Kidney tubule cell (primary cell): Measurements from ENCODE around the gene OR4D11.
"Not testable (repeated sequence)": the region's sequence is repeated elsewhere in the genome, so short reads cannot be mapped to it uniquely, and the experiment has no call there.

ENCODE experiments used
- DNase-seq: peaks from one replicate; pipeline ENCODE4 v3.0.0-alpha.2; 2018; ENCODE audit warnings: low spot score

OR4D11 gene

DNA sequence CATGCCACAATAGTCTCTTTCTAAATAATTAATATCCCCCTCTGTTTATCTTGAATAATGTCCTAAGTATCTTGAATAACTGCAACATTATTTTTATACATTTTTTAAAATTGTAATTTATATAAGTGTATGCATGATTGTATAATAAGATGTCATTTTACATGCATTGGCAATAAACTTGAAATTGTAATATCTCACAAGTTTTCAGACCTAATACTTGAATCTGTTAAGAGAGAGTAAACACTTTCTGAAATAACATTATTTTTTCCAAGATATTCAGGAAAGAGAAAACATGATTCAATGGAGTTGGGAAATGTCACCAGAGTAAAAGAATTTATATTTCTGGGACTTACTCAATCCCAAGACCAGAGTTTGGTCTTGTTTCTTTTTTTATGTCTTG lies at the start of gene OR4D11:
Gene OR4D11, plus strand, starts transcription at position 301 of the 400 bp plus-strand sequence. Its CDS starts 0 bp downstream, at position 301.
- DNase-seq: no peak

DNA sequence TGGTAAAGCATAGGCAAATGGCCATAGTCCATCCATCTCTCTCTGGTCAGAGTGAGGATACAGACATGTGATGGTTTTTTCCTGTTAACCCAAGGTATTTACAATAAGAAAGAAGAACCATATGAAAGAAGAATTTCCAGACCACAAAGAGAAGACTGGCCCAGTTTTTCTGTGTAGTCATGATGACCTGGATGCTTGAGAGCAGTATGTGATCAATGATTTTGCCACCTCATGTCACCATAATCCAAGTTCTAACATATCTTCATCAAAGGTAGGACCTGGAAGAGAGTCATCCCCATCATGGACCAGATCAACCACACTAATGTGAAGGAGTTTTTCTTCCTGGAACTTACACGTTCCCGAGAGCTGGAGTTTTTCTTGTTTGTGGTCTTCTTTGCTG lies 46.7 kb upstream of the OR4D11 start, which contains the start of gene OR4D6:
Gene OR4D6, plus strand, starts transcription at position 301 of the 400 bp plus-strand sequence. Its CDS starts 0 bp downstream, at position 301.
- DNase-seq: no peak

DNA sequence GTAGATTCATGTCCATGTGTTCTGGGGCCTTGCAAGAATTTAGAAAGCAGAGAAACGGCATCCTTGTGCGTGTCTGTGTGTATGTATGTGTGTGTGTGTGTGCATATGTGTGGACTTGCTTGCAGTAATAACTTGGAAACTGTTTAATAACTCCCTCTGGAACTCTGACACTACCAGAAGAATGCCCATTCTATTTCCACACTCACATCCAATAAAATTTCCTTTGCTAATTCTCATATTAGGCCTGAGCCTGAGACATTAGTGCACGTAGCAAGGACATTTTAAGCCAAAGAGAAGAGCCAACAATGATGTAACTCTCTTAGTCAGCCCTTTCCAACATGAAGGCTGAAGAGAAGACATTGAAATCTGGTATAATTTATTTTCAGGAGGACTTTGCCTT lies 43.5 kb upstream of the OR4D11 start:
- no peak for DNase-seq

DNA sequence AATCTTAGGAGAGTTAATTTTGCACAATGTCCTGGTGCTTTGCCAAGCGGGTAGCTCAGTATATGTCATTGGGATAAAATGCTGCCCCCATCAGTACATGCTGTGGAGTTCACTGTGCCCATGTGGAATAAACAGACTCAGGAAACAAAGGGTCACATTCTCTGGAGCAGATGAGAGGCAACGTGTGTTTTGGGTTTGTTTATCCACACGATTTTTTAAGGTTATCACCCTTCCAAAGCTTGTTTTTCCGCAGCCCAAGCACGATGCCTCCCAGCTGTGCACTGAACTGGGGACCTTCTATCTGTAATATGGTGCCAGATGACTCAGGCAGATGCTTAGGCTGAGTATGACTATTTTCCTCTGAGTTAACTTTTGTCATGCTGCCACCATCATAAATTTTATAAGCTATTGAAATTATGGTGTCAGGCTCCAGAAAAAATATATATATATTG lies 40.2 kb upstream of the OR4D11 start:
- no peak for DNase-seq

DNA sequence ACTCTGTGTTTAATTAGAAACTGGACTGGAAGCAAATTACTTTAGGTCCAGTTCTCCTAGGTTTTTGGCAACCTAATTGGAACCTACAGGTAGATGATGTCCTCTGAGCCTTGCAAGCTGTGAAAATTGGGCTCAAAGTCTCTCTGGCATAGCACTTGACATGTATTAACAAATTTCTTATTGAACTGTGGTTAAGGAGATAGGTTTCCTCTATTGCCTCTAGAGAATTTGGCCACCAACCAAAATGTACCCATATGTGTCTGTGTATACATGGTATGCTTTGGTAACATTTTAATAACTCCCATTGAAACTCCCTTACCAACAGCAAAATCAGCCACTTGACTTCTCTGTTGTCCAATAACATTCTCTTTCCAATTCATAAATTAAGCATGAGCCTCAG lies 30.4 kb upstream of the OR4D11 start, which contains the start of gene OR4D10:
Gene OR4D10, plus strand, starts transcription at position 301 of the 400 bp plus-strand sequence. CDS start 4,115 bp downstream, outside the sequence.
- no peak for DNase-seq

DNA sequence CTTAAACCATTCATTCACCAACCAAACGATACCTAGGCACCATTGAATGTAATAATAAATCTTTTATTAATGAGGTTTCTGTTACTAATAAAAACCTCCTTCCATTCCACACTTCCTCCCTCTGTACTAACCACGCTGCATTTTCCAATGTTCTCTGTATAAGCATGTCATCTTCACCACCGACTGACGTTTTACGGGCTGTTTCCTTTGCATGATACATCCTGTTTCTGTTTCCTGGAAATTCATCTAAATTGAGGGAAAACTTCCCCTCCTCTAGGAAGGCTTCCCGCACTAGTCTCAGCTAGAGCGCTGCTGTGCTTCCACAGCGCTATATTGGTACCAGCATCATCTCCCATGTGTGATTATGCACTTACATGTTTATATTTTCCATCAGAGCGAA lies 28.2 kb upstream of the OR4D11 start:
- no peak for DNase-seq

DNA sequence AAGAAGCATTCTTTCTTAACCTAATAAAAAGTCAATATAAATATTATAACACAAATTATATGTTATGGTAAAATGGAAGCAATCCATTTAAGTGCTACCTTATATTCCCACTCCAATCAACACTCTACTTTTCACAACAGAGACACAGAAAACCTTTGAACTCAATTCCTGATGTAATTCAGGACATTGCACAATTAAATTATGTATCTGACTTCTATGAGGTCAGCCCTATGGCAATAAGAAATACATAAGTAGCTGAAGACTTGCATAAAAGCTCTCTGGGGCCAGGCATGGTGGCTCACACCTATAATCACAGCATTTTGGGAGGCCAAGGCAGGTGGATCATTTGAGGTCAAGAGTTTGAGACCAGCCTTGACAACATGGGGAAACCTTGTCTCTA lies 23.5 kb upstream of the OR4D11 start:
- no peak for DNase-seq

DNA sequence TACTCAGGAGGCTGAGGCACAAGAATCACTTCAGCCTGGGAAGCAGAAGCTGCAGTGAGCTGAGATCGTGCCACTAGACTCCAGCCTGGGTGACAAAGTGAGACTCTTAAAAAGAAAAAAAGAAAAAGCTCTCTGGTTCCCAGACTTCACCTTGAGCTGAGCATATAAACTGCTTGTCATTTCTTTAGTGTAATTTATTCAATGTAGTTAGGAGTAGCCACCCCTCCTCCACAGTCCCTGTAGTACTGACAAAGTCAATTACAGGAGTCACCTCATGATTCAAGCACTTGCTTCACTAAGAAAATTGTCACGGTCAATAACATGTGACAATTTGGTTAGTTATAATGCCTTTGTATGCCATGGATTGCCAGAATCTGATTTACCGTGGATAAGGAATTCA lies 23.0 kb upstream of the OR4D11 start:
- no peak for DNase-seq

DNA sequence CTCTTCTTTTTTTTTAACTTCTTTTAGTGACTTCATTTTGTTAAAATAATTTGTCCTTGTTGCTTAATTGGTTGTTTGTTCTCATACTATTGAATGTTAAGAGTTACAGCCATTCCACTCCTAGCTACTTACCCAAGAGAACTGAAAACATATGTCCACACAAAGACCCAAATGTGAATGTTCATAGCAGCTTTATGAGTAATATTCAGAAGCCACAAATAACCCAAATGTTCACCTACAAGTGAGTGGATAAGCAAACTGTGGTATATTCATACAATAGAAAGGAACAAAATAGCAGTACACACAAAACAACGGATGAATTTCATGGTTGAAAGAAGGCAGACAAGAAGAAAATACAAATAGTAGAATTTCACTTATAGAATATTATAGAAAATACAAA lies 1.4 kb upstream of the OR4D11 start:
- no peak for DNase-seq

DNA sequence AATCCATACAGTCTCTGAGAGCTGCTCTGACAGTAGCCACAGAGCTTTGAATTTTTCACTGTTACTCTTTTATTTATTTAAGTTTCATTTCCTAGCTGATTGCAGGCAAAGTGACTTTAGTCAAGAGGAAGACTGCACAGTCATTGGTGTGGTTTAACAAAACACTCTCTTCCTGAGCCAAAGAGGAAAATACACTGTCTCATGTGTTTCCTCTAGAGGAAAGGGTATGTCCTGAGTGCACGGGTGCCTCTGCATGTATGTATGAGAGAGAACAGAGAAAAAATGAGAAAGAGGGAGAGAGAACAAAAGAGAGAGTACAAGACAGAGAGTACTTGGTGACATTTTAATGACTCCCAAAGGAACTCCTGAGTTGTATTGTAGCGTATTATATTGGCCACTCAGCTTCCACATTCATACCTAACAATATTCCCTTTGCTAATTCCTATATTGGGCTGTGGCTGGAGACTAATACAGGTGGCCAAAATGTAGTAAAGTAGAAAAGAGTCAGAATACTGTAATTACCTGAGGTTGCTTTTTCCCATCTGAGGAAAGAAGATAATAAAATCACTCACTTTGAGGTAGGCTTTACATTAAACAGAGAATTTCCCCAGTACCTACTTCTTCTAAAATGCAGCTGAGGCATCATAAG lies 7.7 kb downstream of the OR4D11 start, which contains the start of gene OR4D9:
Gene OR4D9, plus strand, starts transcription at position 599 of the 649 bp plus-strand sequence. CDS start 3,374 bp downstream, outside the sequence.
- DNase-seq: no peak

DNA sequence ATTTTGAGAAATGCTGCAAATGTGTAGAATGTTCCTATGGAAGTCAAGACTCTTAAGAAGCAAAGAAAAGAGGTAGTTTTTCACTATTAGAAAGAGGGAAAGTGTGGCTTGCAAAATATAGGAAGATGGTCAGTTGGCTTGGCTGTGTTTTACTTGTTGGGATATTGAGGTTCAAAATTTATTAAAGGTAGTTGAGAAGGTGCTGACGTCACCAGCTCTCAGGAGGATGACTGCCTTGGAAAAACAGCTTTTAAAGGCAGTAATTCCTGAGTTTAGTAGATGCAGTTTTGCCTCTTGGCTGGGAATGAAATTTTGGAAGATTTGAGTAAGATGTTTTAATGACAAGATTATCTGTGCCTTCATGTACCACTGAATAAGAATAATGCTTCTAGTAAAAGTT lies 8.3 kb downstream of the OR4D11 start:
- no peak for DNase-seq

DNA sequence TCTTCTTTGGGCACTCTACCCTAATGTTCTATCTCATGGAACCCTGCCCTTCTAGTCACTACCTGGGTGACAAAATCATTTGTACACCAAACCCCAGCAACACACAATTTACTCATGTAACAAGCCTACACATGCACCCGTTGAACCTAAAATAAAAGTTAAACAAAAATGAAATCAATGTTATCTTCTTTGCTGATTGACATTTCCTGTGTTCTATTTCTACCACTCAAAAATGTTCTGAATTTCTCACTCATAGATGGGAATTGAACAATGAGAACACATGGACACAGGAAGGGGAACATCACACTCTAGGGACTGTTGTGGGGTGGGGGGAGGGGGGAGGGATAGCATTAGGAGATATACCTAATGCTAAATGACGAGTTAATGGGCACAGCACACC lies 16.8 kb downstream of the OR4D11 start:
- not testable (repeated sequence) for DNase-seq

DNA sequence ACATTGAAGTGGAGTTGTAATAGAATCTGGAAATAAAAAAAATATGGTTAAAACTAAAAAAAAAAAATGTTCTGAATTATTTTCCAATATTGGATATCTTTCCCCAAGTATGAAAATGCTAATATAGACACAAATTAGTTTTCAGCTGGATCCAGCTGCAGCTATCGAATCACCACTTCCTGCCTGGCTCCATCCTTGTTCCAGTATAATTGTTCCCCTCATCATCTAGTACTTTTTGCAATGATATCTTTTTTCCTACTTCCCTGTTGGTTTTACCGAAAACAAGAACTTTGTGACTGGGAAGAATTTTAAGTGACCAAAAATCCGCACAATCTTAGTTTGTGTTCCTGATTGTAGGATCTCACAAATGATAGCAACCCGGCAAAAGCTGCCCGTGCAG lies 17.4 kb downstream of the OR4D11 start:
- DNase-seq: no peak

DNA sequence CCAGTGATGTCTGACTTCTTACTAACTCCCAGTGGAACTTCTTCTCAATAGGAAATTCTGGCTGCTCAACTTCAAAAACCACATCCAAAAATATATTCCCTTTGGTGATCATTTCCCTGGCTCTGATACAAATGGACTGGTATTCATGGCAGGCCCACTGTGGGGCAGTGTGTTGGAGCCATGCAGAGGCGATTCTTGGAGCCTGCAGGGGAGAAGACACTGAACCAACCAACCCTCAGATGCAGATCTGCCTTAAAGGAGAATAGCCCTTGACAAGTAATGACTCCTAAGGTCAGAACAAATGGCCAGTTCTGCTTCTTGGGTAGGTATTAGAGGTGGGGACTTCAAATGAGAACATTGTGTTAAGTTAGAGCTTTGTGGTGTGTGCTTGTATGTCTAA lies 20.2 kb downstream of the OR4D11 start:
- DNase-seq: no peak

DNA sequence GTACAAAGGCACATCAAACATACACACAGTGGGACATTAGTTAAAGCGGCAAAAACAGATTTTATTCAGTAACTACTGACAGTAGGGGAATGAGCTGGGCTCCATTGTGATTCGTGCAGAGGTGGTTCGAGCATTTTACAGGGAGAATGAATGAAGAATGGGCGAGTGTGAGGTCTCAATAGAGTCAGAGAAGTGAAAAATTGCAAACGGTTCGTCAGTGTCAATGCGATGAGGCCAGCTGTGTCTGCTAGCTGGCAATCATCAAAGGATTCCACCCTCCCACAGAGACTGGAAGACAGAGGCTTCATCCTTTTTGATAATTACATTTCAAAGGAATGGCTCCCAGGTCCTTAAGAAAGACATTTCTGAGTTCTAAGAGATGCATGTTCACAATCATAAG lies 25.3 kb downstream of the OR4D11 start:
- DNase-seq: no peak

DNA sequence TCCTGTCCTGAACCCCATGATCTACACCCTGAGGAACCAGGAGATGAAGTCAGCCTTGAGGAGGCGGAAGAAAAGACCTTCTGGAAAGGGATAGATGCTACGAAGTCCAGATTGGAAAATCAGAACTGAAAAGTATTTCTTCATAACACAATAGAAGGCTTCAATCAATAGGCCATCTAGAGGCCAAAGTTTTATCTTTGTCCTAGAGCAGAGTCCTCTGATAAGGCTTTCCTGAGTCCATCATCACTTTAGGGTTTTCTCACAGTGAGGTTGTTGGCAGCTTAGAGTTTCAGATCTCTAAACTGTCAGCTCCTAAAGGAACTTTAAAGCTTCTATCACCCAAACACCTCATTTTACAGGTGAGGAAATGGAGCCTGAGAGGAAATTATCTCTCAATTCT lies 29.2 kb downstream of the OR4D11 start:
- DNase-seq: no peak

DNA sequence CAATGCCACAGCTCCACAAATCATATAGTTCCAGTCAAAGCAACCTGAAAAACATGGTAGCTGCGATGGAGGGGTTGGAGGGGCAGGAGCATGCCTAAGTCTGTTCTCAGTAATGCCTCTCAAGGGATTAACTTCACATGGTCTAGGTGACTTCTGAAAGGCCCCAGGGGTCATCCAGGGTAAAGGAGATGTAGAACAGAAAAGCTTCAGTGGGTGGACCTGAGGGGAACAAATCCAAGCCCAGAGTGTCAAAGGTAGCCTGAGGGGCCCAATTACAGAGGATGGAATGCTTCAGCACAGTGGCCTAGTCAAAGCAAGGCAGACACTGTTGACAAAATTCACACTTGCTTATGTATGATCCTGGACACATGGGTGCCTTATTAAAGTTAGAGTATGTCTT lies 31.3 kb downstream of the OR4D11 start:
- DNase-seq: no peak

DNA sequence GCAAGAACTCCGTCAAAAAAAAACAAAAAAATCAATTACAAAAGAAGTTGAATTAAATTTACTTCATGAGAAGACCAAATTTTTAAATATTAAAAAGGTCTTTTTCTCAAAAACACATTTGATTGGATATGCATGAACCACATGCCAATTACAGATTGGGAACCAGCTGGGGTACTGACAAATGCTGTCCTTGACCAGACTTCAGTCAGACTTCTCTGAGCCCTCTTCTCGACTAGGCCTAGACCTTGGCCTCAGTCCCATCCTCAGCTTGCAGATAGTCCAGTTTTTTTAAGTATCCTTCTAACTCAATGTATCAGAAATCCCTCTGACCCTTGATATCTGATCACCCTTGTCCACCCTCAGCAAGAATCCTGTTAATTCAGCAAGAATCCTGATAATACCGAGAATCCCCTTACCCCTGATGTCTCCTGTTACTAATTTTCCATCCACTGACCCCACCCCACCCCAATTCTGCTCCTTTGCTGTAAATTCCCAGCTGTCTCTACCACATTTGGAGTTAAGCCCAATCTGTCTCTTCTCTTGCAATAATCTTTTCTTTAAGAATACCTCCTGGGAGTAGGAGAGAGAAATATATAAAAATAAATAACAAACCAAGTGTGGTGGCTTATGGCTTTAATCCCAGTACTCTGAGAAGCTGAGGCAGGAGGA lies 38.9 kb downstream of the OR4D11 start:
- DNase-seq: no peak

DNA sequence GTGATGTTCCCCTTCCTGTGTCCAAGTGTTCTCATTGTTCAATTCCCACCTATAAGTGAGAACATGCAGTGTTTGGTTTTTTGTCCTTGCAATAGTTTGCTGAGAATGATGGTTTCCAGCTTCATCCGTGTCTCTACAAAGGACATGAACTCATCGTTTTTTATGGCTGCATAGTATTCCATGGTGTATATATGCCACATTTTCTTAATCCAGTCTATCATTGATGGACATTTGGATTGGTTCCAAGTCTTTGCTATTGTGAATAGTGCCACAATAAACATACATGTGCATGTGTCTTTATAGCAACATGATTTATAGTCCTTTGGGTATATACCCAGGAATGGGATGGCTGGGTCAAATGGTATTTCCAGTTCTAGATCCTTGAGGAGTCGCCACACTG lies 40.3 kb downstream of the OR4D11 start:
- not testable (repeated sequence) for DNase-seq

DNA sequence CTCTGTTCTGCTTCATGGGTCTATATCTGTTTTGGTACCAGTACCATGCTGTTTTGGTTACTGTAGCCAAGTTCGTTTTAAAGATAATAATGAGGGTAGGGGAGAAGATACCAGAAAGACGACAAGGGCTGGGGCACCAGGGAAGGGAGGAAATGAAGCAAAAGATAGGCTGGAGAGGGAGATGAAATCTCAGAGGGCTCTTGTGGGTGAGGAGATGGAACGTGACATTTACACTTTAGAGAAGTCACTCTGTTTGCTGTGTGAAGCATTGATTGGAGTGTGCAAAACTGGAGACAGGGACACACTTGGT lies 41.4 kb downstream of the OR4D11 start:
- DNase-seq: no peak

DNA sequence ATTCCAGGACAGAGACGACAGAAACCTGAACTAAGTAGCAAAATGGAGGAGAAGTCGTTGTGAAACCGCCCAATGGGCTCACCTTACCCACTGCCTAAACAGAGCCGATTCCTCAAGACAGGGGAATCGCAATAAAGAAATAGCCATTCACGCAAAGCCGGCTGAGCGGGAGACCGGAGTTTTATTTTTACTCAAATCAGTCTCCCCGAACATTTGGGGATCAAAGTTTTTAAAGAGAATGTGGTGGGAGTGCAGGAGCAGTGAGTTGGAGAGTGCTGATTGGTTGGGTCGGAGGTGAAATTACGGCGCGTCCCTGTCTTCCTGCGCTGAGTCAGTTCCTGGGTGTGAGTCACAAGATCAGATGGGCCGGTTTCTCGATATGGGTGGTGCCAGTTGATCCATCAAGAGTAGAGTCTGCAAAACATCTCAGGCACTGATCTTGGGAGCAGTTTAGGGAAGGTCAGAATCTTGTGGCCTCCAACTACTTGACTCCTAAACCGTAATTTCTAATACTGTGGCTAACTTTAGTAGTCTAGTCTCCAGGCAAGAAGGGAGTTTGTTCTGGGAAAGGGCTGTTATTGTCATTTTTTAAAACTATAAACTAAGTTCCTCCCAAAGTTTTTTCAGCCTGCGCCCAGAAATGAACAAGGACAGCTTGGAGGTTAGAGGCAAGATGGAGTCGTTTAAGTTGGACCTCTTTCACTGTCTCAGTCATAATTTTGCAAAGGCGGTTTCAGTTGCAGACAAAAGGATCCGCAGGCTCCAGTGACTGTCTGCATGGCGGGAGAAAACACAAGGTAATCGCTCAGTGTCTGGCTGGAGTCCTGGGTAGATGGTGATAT lies 42.0 kb downstream of the OR4D11 start:
- DNase-seq: no peak

DNA sequence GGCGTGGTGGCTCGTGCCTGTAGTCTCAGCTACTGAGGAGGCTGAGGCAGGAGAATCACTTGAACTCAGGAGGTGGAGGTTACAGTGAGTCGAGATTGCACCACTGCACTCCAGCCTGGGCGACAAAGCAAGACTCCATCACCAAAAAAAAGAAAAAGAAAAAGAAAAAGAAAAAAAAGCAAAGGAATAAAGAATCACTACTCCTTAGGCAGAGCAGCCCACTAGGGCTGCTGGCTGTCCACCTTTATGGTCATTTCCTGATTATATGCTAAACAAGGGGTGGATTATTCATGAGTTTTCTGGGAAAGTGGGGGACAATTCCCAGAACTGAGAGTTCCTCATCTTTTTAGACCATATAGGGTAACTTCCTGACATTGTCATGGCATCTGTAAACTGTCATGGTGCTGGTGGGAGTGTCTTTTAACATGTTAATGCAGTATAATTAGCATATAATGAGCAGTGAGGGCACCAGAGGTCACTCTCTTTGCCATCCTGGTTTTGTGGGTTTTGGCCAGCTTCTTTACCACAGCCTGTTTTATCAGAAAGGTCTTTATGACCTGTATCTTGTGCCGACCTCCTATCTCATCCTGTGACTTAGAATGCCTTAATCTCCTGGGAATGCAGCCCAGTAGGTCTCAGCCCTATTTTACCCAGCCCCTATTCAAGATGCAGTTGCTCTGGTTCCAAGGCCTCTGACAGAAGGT lies 44.4 kb downstream of the OR4D11 start:
- not testable (repeated sequence) for DNase-seq
